Activated T-cell treated with anti-CD3 and anti-CD28 coated beads for 4 hours (primary cell): Measurements from ENCODE around the gene DEUP1.

Source experiments
- DNase-seq: peaks from one replicate; pipeline ENCODE4 v3.0.0-alpha.2; 2020

The DEUP1 gene

DNA sequence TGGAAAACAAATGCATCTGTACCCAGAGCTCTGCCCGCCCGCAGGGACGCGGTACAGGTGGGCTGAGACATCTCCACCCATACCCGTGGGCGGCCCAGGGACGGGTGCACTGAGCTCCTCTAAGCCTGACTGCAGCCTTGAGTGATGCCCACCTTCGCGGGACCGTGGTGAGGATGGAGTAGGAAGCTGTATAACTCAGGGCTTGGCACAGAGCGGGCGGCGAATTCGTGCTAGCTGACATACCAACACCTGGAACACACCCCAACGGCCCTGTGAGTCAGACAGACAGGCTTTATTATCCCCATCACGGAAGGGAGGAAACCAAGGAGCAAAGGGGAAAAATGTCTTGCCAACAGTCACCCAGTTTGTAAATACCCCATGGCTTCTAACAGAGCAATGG, 150.7 kb downstream of the DEUP1 start:
- DNase-seq, result no peak

DNA sequence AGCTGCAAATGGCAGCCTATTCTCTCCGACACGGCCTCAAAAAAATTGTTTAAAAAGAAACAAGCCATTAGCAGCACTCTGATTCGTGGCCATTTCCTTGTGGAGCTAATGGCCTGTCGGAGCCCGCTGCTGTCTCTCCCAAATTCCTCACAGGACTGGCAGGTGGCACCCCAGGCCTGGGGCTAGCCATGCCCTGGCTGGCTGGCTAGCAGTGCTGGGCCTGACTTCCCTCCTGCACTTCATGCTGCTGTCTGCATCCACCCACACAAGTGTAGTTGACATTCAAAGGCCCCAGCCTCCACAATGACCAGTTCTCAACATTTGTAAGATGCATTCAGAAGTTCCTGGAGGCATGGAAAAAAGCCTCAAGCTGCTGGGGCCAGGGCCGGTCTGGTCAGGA, 151.2 kb downstream of the DEUP1 start:
- no peak for DNase-seq

GRCh38 chr11:93482556-93482955, 152.0 kb downstream of the DEUP1 start:
- DNase-seq, result no peak

DNA sequence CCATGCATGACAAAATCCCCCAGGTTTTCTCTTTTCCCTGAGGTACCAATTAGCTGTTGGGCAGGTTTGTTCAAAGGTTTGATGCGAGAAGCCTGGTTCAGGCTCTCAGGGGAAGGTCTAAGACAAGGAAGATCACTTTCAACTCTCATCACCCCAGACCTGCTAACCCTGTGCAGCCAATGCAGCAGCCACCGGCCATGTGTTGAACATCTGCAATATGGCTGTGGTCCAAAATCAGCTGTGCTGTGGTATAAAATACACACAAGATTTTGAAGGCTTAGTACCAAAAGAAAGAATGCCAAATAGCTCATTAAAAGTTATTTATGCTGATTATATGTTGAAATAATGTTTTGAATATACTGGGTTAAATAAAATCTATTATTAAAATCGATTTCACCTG, 154.2 kb downstream of the DEUP1 start:
- DNase-seq, result no peak

- DNase-seq, result no peak
Observed at GRCh38 chr11:93485983-93486382, 155.4 kb downstream of the DEUP1 start.

GRCh38 chr11:93487032-93487483, 156.5 kb downstream of the DEUP1 start:
- DNase-seq, result no peak
